ENCODE measurements around the gene OR1J4.

DNA sequence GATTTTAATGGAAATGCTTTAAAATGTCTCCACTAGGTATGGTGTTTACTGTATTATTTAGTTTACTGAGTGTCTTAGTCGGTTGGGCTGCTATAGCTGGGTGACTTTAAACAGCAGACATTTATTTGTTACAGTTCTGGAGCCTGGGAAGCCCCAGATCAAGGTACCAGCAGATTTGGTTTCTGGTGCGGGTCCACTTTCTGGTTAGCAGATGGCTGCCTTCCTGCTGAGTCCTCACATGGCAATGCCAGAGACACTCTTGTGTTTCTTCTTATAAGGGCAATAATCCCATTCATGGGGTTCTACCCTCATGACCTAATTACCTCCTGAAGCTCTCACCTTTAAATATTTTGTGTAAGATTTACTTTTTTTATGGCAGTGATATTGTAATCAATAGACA is 715 bp upstream of the OR1J4 start:
- TF ChIP-seq, protein P1, sequence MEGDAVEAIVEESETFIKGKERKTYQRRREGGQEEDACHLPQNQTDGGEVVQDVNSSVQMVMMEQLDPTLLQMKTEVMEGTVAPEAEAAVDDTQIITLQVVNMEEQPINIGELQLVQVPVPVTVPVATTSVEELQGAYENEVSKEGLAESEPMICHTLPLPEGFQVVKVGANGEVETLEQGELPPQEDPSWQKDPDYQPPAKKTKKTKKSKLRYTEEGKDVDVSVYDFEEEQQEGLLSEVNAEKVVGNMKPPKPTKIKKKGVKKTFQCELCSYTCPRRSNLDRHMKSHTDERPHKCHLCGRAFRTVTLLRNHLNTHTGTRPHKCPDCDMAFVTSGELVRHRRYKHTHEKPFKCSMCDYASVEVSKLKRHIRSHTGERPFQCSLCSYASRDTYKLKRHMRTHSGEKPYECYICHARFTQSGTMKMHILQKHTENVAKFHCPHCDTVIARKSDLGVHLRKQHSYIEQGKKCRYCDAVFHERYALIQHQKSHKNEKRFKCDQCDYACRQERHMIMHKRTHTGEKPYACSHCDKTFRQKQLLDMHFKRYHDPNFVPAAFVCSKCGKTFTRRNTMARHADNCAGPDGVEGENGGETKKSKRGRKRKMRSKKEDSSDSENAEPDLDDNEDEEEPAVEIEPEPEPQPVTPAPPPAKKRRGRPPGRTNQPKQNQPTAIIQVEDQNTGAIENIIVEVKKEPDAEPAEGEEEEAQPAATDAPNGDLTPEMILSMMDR (IDR thresholded peaks at IDR 0.05) = no peak
- no peak for TF ChIP-seq POLR2A (IDR thresholded peaks at IDR 0.05; ENCODE audit: low read depth)
- TF ChIP-seq POLR2AphosphoS5 (IDR thresholded peaks at IDR 0.05) = no peak
- no peak for TF ChIP-seq EP300 (IDR thresholded peaks at IDR 0.05)

Data from esophagus muscularis mucosa (tissue), 4 donors.